HG03457 (cell line): ENCODE results near the gene NCK2.

Source experiments
- ATAC-seq: cut with Tn5 transposase; IDR thresholded peaks from one replicate; pipeline ENCODE4 v1.9.1; 2021; ENCODE audit warnings: moderate number of reproducible peaks; ENCODE audit not compliant: unreplicated experiment

NCK2 gene

GRCh38 chr2:105808423-105809096 is 63.8 kb downstream of the NCK2 start:
- ATAC-seq = no peak

DNA sequence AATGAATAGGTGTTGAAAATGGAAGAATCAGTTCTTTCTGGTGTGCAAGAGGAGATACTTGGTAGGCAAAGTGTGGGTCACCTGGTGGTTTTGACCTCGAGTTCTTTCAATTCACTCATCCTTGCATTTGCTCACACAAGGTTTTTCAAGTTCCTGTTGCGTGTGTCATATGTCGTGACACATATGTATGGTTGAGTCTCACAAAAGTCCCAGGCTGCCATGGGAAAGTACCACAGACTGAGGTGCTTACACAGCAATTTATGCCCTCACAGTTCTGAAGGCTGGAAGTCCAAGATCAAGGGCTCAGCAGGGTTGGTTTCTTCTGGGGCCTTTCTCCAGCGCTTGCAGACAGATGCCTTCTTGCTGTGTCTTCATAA is 64.4 kb downstream of the NCK2 start:
- ATAC-seq = peak; percentile 37

GRCh38 chr2:105809723-105810122 is 65.0 kb downstream of the NCK2 start:
- no peak for ATAC-seq

- ATAC-seq = peak; percentile 80
These were observed 67.7 kb downstream of the NCK2 start for GRCh38 chr2:105812180-105813044.

- ATAC-seq = no peak
These were observed 68.3 kb downstream of the NCK2 start for GRCh38 chr2:105813045-105813315.

DNA sequence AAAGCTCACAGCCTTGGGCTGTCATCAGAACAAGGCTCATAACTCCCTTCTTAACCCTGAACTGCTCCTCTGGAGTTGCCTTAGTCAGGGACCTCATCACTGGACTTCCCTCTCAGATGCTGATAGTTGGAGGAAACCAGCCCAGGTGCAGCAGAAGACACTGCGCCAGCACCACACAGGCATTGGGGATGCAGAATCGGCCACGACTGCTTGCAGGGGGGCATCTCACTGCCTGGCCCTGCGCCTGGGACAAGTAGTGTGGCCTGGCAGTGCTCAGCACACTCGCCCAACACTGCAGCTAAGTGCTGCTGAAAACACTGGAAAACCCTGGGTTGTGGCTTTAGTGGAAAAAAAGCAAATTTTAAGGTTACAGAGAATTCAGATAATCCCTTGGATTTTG is 68.7 kb downstream of the NCK2 start:
- no peak for ATAC-seq

DNA sequence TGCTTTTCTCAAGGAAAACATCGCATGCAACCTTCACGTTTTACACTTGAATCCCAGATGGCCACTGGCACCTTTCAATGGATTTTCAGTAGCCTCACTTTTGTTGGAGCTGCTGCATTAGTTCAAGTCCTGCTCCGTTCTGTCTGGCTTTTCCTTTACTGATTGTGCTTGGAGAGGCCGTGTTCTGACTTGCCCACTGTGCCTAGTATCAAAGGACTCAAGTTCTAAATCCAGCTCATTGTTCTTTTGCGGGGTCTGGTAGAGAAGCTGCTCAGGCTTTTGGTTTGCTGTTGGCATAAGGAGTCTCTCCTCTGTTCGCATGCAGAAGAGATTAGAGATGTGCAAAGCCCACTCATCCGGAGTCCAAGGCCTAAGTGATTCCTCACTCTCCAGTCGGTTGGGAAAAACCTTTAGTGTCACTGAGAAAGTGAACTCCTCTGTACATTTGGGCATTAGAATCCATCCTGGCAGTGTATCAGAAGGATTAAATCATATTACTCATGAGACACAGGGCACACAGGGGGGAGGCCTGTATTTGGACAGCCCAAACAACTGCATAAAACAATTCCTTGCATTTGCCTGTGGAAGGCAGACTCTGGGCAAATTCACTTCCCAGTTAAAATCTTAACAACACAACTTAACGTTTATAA is 69.7 kb downstream of the NCK2 start:
- ATAC-seq = no peak

- no peak for ATAC-seq
These were observed 70.7 kb downstream of the NCK2 start for GRCh38 chr2:105815401-105815800.

DNA sequence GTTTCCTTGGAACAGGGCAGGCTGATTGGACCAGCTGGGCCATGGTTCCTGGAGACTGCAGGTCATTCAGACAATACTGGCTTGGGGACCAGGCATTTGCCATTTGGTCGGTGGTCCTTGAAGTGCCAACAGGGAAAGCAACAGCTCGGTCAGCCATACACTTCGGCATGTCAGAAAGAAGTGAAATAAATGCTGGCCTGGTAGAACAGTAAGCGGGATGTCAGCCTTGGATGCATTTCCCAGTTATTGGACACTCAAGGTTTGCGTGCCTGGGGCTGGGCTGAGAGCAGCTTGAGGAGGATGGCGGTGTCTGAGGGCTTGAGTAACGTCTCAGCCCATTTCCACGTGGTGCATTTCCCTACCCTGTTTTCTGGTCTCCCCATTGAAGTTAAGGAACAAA is 75.4 kb downstream of the NCK2 start:
- ATAC-seq = no peak

- no peak for ATAC-seq
These were observed 76.0 kb downstream of the NCK2 start for GRCh38 chr2:105820691-105821090.

DNA sequence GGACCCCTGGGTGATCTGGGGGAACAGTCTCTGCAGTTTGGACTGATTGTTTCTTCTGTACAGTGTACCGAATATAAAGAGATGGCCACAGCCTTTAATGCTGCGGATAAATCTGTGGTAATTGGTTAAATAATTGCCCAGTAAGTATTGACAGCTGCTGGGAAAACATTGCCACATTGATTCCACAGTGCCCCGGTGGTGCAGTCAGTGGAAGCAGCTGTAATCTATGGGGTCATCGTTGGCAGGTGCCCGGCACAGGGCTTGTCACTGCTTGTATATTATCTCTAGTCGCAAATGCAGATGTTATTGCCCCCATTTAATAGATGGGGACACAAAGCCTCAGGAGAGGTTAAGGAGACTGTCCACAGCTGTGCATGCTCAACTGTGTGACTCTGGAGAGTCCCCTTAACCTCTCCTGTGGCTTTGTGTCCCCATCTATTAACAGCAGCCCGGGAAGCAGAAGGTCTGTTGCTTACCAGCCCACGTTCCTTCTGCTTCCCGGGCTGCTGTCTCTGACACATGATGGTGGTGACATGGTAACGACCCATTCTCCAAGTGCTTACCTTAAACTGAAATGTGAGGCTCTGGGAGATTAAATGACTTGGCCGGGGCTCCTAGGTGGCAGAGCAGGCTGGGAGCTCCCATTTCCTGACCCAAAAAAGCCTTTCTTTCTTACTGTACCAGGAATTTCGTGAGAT is 76.9 kb downstream of the NCK2 start:
- ATAC-seq = no peak

DNA sequence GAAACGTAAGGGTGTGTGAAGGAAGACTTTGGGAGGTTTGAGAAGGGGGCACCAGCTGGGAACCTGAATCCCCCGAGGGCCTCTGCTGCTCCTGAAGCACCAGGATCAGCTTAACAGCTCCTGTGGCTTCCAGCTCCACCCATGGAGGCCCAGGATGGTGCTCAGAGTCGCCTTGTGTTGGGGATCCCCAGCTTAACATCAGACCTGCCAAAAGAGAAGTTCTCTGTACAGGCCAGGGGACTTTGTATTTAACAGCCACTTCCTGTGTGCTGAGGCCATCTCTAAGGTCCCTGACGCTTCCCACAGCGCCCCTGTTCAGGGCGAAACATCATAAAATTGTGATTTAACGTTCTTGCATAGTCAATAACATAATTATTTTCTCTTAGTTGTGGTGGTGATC is 77.5 kb downstream of the NCK2 start:
- peak; percentile 58 for ATAC-seq

- ATAC-seq = no peak
These were observed 79.7 kb downstream of the NCK2 start for GRCh38 chr2:105824446-105824845.

- no peak for ATAC-seq
These were observed 82.8 kb downstream of the NCK2 start for GRCh38 chr2:105827351-105828096.

- no peak for ATAC-seq
These were observed 83.8 kb downstream of the NCK2 start for GRCh38 chr2:105828558-105828957.

- peak; percentile 69 for ATAC-seq
These were observed 90.2 kb downstream of the NCK2 start for GRCh38 chr2:105834931-105835330.

DNA sequence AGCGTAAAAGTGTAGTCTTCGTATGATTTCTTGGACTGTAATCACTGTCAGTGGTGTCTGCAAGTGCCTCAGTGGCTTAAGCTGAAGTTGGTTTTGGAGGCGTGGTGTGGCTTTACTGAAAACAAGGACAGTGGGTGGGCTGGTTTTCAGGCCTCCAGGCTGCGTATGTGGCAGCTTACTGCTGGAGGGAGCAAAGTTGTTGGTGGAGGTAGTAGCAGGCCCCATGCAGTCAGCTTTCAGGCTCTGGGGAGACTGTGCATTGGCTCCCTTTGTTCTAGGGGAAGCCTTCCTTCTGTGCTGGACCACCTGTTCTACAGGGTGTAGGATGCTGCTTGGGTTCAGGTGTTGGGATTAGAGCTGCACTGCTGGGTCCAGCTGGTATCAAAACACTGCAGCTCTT is 91.6 kb downstream of the NCK2 start:
- no peak for ATAC-seq

DNA sequence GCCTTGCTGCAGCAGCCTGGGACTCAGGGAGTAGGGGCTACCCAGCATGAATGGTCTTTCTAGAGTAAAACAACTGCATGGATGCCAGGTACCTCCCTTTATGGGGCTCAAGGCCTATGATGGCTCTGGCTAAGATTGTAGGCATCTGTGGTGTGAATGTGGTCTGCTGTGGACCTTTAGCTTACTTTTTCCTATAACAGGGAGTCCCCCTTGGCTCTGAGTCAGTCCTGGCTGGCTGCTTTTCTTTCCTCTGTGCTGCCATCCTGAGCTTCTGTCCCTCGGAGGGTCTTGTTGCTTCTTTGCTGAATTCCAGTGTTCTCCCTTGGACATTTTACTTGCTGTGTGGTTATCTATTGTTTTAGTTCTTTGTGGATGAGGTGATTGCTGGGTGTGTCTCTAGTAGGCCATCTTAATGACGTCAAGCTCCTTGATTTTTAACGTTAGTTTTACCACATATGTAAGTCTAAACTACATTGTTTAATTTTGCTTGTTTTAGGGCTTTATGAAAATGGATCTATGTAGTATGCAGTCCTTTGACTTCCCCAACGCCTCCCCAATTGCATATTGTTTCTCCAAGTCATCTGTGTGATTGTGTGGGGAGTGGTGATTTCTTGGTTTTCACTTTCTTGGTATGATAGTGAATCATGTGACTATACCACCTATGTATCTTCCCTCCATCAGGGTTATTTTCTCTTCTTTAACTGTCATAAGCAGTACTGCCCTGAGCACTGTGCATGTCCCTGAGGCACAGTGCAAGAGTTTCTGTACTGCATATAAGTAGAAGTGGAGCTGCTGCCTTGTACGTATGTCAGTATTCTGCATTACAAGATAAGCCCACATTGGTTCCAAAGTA is 92.4 kb downstream of the NCK2 start:
- no peak for ATAC-seq

- ATAC-seq = no peak
These were observed 95.1 kb downstream of the NCK2 start for GRCh38 chr2:105839793-105840192.

DNA sequence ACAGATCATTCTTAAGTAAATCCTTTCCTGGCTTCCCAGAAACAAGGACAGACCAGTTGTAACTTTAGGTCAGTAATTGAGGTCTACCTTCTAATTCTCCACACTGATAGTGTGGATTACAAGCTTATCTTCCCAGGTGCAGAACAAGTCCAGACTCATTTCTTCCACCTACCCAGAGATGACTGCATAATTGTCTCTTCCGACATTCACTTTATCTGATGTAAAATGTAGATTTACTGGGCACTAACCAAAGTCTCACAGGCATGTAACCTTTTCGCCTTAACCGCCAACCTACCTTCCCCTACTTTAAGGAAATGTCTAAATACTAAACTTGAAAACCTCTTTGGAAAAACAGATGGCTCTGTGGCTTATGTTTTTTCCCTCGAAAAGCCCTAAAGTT is 96.2 kb downstream of the NCK2 start:
- no peak for ATAC-seq
